ENCODE measurements around the gene CLCA2.

The CLCA2 gene

GRCh38 chr1:86396498-86396890 is 27.5 kb upstream of the CLCA2 start:
- TF ChIP-seq CTCF (conservative IDR thresholded peaks at IDR 0.05; ENCODE audit: low read depth): no peak
- ChIA-PET POLR2A (ENCODE audit: low non-redundant PET) (interaction anchor here (0.6 to 0.7 kb wide), 2 partner anchors 12 to 142 kb away, joined by 3 to 4 read pairs; no protein-coding TSS in a partner anchor), CTCF (no interaction called here)
- DNase-seq (ENCODE audit: low spot score): no peak
- peak overlapping the region; percentile 78 for H3K27ac ChIP-seq

GRCh38 chr1:86409416-86410021 is 14.5 kb upstream of the CLCA2 start:
- POLR2A ChIA-PET (ENCODE audit: low non-redundant PET): no interaction called here
- CTCF ChIA-PET: interaction anchor here (0.7 kb wide), 1 partner anchor 31 kb away, joined by 3 read pairs; no protein-coding TSS in a partner anchor
- H3K27ac ChIP-seq: no peak overlapping the region
- no peak for TF ChIP-seq CTCF (conservative IDR thresholded peaks at IDR 0.05; ENCODE audit: low read depth)
- no peak for DNase-seq (ENCODE audit: low spot score)

- TF ChIP-seq CTCF (conservative IDR thresholded peaks at IDR 0.05; ENCODE audit: low read depth): no peak
- ChIA-PET CTCF (interaction anchor here (0.6 kb wide), 1 partner anchor 108 kb away, joined by 3 read pairs; no protein-coding TSS in a partner anchor), POLR2A (ENCODE audit: low non-redundant PET) (interaction anchor here (0.6 kb wide), 1 partner anchor 17 kb away, joined by 7 read pairs; no protein-coding TSS in a partner anchor)
- no peak for DNase-seq (ENCODE audit: low spot score)
- no peak overlapping the region for H3K27ac ChIP-seq
Observed at GRCh38 chr1:86410879-86411278, 13.1 kb upstream of the CLCA2 start.

DNA sequence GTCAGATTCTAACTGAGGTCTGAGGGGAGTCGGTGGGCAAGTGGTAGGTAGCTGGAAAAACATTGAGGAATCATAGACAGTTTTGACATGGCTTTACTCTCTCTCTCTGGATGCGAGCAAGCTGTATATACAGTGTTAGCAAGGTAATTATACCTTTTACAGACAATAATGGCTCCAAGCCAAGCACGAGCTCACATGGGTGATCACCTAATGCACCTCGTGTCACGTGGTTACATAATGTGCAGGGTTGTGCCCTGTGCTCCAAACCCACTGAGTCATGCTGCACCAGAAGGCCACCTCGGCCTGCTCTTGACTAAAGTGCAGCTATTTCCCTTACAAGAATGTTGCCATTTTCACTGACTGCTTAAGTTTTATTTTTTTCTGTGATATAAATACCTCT is 7.6 kb upstream of the CLCA2 start:
- no peak for TF ChIP-seq CTCF (conservative IDR thresholded peaks at IDR 0.05; ENCODE audit: low read depth)
- ChIA-PET CTCF (interaction anchor here (0.6 kb wide), 1 partner anchor 131 kb away, joined by 3 read pairs; the partner anchor contains the start of gene CLCA4), POLR2A (ENCODE audit: low non-redundant PET) (no interaction called here)
- DNase-seq (ENCODE audit: low spot score): peak; percentile 11
- no peak overlapping the region for H3K27ac ChIP-seq

- TF ChIP-seq CTCF (conservative IDR thresholded peaks at IDR 0.05; ENCODE audit: low read depth): peak; percentile 71
- peak; percentile 55 for DNase-seq (ENCODE audit: low spot score)
- POLR2A ChIA-PET (ENCODE audit: low non-redundant PET): interaction anchor here (0.6 kb wide), 1 partner anchor 390 kb away, joined by 7 read pairs; no protein-coding TSS in a partner anchor
- H3K27ac ChIP-seq: no peak overlapping the region
- CTCF ChIA-PET: no interaction called here
Observed at GRCh38 chr1:86419277-86419903, 4.6 kb upstream of the CLCA2 start.

GRCh38 chr1:86421601-86422280 is 2.2 kb upstream of the CLCA2 start:
- CTCF ChIA-PET: no interaction called here
- no peak for TF ChIP-seq CTCF (conservative IDR thresholded peaks at IDR 0.05; ENCODE audit: low read depth)
- no peak overlapping the region for H3K27ac ChIP-seq
- peak; percentile 14 for DNase-seq (ENCODE audit: low spot score)
- POLR2A ChIA-PET (ENCODE audit: low non-redundant PET): no interaction called here

Measured in RWPE1 (cell line).